HCT116 (cell line): ENCODE results near the gene AGAP1. TPM values are rescaled to one million over a fixed set of nuclear protein-coding genes. Genes with fewer than 3 reads are reported as not detected.

ENCODE experiments used
- ATAC-seq: fragments of 200-7000 bp; cut with Tn5 transposase; 2 replicates; pipeline ENCODE4 v1.9.1; 2020; ENCODE audit warnings: mild to moderate bottlenecking, moderate library complexity
- BruUV-seq: library from RNA; stranded (reverse); fragments of 400-500 nt; replicated peaks from 2 replicates; lab custom pipeline; 2021; lab: Mats Ljungman, UMichigan
- CTCF ChIA-PET: fragments of 300-600 bp; sonication (Branson Sonifier 250); formaldehyde crosslinking; loops from one replicate; lab custom pipeline; 2021; ENCODE audit warnings: antibody characterized with exemption; lab: Charles Lee
- POLR2A ChIA-PET: fragments of 300-600, 350-600 bp; sonication (Branson Sonifier 250); formaldehyde crosslinking; loops from one replicate; lab custom pipeline; 2021; ENCODE audit warnings: antibody characterized with exemption; lab: Charles Lee
- RAD21 ChIA-PET, 2 experiments: fragments of 300-600 bp; sonication (Branson Sonifier 250); formaldehyde crosslinking; loops; one replicate each; lab custom pipeline; 2023; ENCODE audit warnings: low total read pairs in 2 of 2; ENCODE audit not compliant: uncharacterized antibody in 2 of 2, unreplicated experiment in 2 of 2, low non-redundant PET in 1 of 2; lab: Charles Lee
- DNase-seq: peaks from one replicate; pipeline ENCODE4 v3.0.0-alpha.2; 2010; ENCODE audit warnings: low read depth, low spot score
- H2AFZ ChIP-seq: fragments of 200-600 bp; shearing (Covaris generic), sonication (generic); 2 replicates; pipeline ENCODE4 v1.6.1; 2017; ENCODE audit warnings: low read depth, mixed run types, mixed read lengths, antibody characterized with exemption, low read length; ENCODE audit not compliant: poor library complexity, severe bottlenecking
- H3K27ac ChIP-seq: 2 replicates; pipeline ENCODE4 v1.5.1; 2012; ENCODE audit warnings: low read depth, low read length
- H3K27me3 ChIP-seq: fragments of 200-600 bp; sonication (generic); 2 replicates; pipeline ENCODE4 v1.6.1; 2016; ENCODE audit warnings: mixed run types, low read length, mixed read lengths; ENCODE audit not compliant: insufficient read depth
- H3K36me3 ChIP-seq, 2 experiments: fragments of 200-500 bp in 1 of 2; fragments of 200-600 bp in 1 of 2; sonication (Bioruptor generic) in 1 of 2; sonication (generic) in 1 of 2; 2 replicates each; pipeline versions ENCODE4 v1.5.1 to v1.6.1; 2014 to 2016; ENCODE audit warnings: low read length in 2 of 2, inconsistent platforms in 1 of 2, mixed read lengths in 1 of 2, mixed run types in 1 of 2; ENCODE audit not compliant: insufficient read depth in 2 of 2, control insufficient read depth in 1 of 2
- H3K4me1 ChIP-seq, 2 experiments: fragments of 200-600 bp in 1 of 2; sonication (generic) in 1 of 2; 2 replicates each; pipeline versions ENCODE4 v1.5.1 to v1.6.1; 2012 to 2017; ENCODE audit warnings: low read length in 2 of 2, inconsistent platforms in 1 of 2, mild to moderate bottlenecking in 1 of 2, mixed read lengths in 1 of 2, mixed run types in 1 of 2, moderate library complexity in 1 of 2; ENCODE audit not compliant: insufficient read depth in 2 of 2, control insufficient read depth in 1 of 2
- H3K4me2 ChIP-seq: fragments of 200-600 bp; sonication (generic); 2 replicates; pipeline ENCODE4 v1.6.1; 2017; ENCODE audit warnings: mixed run types, low read length, mixed read lengths
- H3K4me3 ChIP-seq, 2 experiments: fragments of 200-600 bp in 1 of 2; sonication (generic) in 1 of 2; replicated peaks in 1 of 2; 2 replicates each; pipeline ENCODE4 v1.5.1; 2011 to 2016; ENCODE audit warnings: low read length in 2 of 2, control low read depth in 1 of 2, low read depth in 1 of 2, mild to moderate bottlenecking in 1 of 2, mixed read lengths in 1 of 2, mixed run types in 1 of 2
- H3K79me2 ChIP-seq: fragments of 200-600 bp; sonication (generic); 2 replicates; pipeline ENCODE4 v1.6.1; 2017; ENCODE audit warnings: mild to moderate bottlenecking, mixed run types, low read length, moderate library complexity, mixed read lengths; ENCODE audit not compliant: insufficient read depth
- H3K9ac ChIP-seq: fragments of 200-600 bp; sonication (generic); 2 replicates; pipeline ENCODE4 v1.6.1; 2016; ENCODE audit warnings: low read length, mixed read lengths
- H3K9me2 ChIP-seq: fragments of 200-600 bp; sonication (generic), shearing (Covaris generic); 2 replicates; pipeline ENCODE4 v1.6.1; 2017; ENCODE audit warnings: mixed run types, mild to moderate bottlenecking, moderate library complexity; ENCODE audit not compliant: insufficient read depth
- H3K9me3 ChIP-seq, 2 experiments: fragments of 200-500 bp in 1 of 2; fragments of 200-600 bp in 1 of 2; sonication (Bioruptor generic) in 1 of 2; sonication (generic) in 1 of 2; 2 replicates each; pipeline ENCODE4 v1.6.1; 2014 to 2017; ENCODE audit warnings: low read length in 2 of 2, mixed read lengths in 2 of 2, inconsistent platforms in 1 of 2, low read depth in 1 of 2, mild to moderate bottlenecking in 1 of 2, mixed run types in 1 of 2, moderate library complexity in 1 of 2; ENCODE audit not compliant: control insufficient read depth in 1 of 2, insufficient read depth in 1 of 2
- H4K20me1 ChIP-seq: fragments of 200-600 bp; sonication (generic), shearing (Covaris generic); 2 replicates; pipeline ENCODE4 v1.6.1; 2017; ENCODE audit warnings: mixed run types, mild to moderate bottlenecking, moderate library complexity; ENCODE audit not compliant: insufficient read depth
- CBX3 ChIP-seq: IDR thresholded peaks from 2 replicates; pipeline ENCODE4 v1.6.1; 2012; ENCODE audit warnings: low read depth
- CEBPB ChIP-seq: IDR thresholded peaks from 2 replicates; pipeline ENCODE4 v1.6.1; 2012; ENCODE audit warnings: low read depth
- EZH2 ChIP-seq: fragments of 200-600 bp; sonication (generic); IDR thresholded peaks from 2 replicates; pipeline ENCODE4 v1.6.1; 2017; ENCODE audit warnings: antibody characterized with exemption, mixed run types
- EZH2phosphoT487 ChIP-seq: fragments of 200-600 bp; IDR thresholded peaks from 2 replicates; pipeline ENCODE4 v1.6.1; 2018; ENCODE audit warnings: antibody characterized with exemption, borderline replicate concordance
- POLR2A ChIP-seq: IDR thresholded peaks from 2 replicates; pipeline ENCODE4 v1.7.0; 2011; ENCODE audit warnings: borderline replicate concordance; ENCODE audit not compliant: insufficient read depth, insufficient read length; ENCODE audit errors: extremely low read depth
- POLR2AphosphoS5 ChIP-seq: IDR thresholded peaks from 2 replicates; pipeline ENCODE4 v1.6.1; 2011; ENCODE audit warnings: mild to moderate bottlenecking, low read depth, low read length, moderate library complexity
- RAD21 ChIP-seq: IDR thresholded peaks from 2 replicates; pipeline ENCODE4 v1.6.1; 2012; ENCODE audit warnings: low read depth, mild to moderate bottlenecking
- SIN3A ChIP-seq: IDR thresholded peaks from 2 replicates; pipeline ENCODE4 v1.6.1; 2012; ENCODE audit warnings: low read depth
- SP1 ChIP-seq: IDR thresholded peaks from 2 replicates; pipeline ENCODE4 v1.6.1; 2012; ENCODE audit warnings: low read depth
- SRF ChIP-seq: IDR thresholded peaks from 2 replicates; pipeline ENCODE4 v1.6.1; 2012; ENCODE audit warnings: low read depth
- YY1 ChIP-seq: IDR thresholded peaks from 2 replicates; pipeline ENCODE4 v1.6.1; 2011; ENCODE audit warnings: low read length, low read depth, moderate library complexity, mild to moderate bottlenecking; ENCODE audit not compliant: insufficient replicate concordance; ENCODE audit errors: extremely low read depth
- ZFX ChIP-seq: fragments of 450-650 bp; IDR thresholded peaks from 2 replicates; pipeline ENCODE4 v1.6.1; 2017
- ZNF274 ChIP-seq: fragments of 200-500 bp; sonication (Bioruptor generic); IDR thresholded peaks from 2 replicates; pipeline ENCODE4 v1.6.1; 2014; ENCODE audit warnings: mild to moderate bottlenecking, low read depth, low read length, inconsistent platforms
- intact Hi-C: fragments of 100-400 bp; cut with micrococcal nuclease; formaldehyde crosslinking; loops from 2 replicates; pipeline ENCODE4 v1.10.0; 2022
- total RNA-seq: library from RNA; stranded (reverse); gene quantifications from one replicate; pipeline ENCODE4 v1.2.1, GENCODE V29; 2021; ENCODE audit not compliant: unreplicated experiment
- TF ChIP-seq, protein P1 (sequence below): IDR thresholded peaks from 2 replicates; pipeline ENCODE4 v1.6.1; 2011; ENCODE audit warnings: mild to moderate bottlenecking, low read length, moderate library complexity; ENCODE audit not compliant: insufficient replicate concordance; ENCODE audit errors: extremely low read depth
- TF ChIP-seq, protein P2 (sequence below): IDR thresholded peaks from 2 replicates; pipeline ENCODE4 v1.6.1; 2012; ENCODE audit warnings: low read depth
- TF ChIP-seq, protein P3 (sequence below): IDR thresholded peaks from 2 replicates; pipeline ENCODE4 v1.6.1; 2012
- TF ChIP-seq, protein P4 (sequence below), 3 experiments: fragments of 200-600 bp in 1 of 3; sonication (generic) in 1 of 3; IDR thresholded peaks in 2 of 3; conservative IDR thresholded peaks in 1 of 3; 2 replicates each; pipeline ENCODE4 v1.5.1; 2012 to 2017; ENCODE audit warnings: low read depth in 2 of 3, low read length in 2 of 3, antibody characterized with exemption in 1 of 3, borderline replicate concordance in 1 of 3, control low read depth in 1 of 3, mild to moderate bottlenecking in 1 of 3, mixed read lengths in 1 of 3, mixed run types in 1 of 3, moderate library complexity in 1 of 3; ENCODE audit not compliant: insufficient read depth in 1 of 3

The AGAP1 gene
- total RNA-seq, 1 experiment from 2014 or later: 43.8 TPM

DNA sequence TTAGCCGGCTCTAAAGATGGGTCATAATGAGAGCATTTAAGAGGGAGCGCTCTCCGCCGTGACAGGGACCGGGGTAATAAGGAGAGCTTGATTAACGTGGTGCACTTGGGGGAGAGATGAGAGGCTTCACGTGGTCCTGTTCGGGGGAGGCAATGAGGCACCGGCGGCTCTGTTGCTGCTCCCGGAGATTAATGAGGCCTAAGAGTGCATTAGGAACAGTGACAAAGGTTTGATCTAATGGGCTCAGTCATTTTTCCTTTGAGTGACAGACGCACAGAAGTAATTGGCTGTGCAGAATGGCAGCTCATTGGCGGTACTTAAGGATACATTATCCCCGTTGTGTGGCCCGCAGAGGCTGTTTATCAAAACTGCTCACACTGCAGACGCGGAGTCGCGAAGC is 423.7 kb downstream of the AGAP1 start:
- no peak overlapping the region for H3K9ac ChIP-seq
- intact Hi-C loops: no loop called here
- no peak overlapping the region for H3K4me3 ChIP-seq
- 0 out of 4 replicates have a peak, but pooled peaks cover 0 to 5% of the 10 kb centered on the region in 2 experiments for H3K36me3 ChIP-seq
- H3K4me2 ChIP-seq: no peak overlapping the region
- H3K4me1 ChIP-seq: no peaks in the 10 kb centered on the region
- ATAC-seq (no peak), DNase-seq (no peak)
- no peaks in the 10 kb centered on the region for H3K27me3 ChIP-seq
- H3K27ac ChIP-seq: no peak overlapping the region
- ChIA-PET RAD21 (no interaction called here), CTCF (no interaction called here), POLR2A (no interaction called here)
- H4K20me1 ChIP-seq: 0 out of 2 replicates have a peak, but pooled peaks cover 3% of the 10 kb centered on the region
- H3K9me3 ChIP-seq: no peaks in the 10 kb centered on the region
- TF ChIP-seq YY1 (no peak), ZFX (no peak), EZH2phosphoT487 (no peak), POLR2A (no peak), EZH2 (no peak), SP1 (no peak), SRF (no peak), POLR2AphosphoS5 (no peak), SIN3A (no peak), CEBPB (no peak), RAD21 (no peak), ZNF274 (no peak), CBX3 (no peak)
- TF ChIP-seq, protein P1, sequence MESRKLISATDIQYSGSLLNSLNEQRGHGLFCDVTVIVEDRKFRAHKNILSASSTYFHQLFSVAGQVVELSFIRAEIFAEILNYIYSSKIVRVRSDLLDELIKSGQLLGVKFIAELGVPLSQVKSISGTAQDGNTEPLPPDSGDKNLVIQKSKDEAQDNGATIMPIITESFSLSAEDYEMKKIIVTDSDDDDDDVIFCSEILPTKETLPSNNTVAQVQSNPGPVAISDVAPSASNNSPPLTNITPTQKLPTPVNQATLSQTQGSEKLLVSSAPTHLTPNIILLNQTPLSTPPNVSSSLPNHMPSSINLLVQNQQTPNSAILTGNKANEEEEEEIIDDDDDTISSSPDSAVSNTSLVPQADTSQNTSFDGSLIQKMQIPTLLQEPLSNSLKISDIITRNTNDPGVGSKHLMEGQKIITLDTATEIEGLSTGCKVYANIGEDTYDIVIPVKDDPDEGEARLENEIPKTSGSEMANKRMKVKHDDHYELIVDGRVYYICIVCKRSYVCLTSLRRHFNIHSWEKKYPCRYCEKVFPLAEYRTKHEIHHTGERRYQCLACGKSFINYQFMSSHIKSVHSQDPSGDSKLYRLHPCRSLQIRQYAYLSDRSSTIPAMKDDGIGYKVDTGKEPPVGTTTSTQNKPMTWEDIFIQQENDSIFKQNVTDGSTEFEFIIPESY: no peak
- TF ChIP-seq, protein P2, sequence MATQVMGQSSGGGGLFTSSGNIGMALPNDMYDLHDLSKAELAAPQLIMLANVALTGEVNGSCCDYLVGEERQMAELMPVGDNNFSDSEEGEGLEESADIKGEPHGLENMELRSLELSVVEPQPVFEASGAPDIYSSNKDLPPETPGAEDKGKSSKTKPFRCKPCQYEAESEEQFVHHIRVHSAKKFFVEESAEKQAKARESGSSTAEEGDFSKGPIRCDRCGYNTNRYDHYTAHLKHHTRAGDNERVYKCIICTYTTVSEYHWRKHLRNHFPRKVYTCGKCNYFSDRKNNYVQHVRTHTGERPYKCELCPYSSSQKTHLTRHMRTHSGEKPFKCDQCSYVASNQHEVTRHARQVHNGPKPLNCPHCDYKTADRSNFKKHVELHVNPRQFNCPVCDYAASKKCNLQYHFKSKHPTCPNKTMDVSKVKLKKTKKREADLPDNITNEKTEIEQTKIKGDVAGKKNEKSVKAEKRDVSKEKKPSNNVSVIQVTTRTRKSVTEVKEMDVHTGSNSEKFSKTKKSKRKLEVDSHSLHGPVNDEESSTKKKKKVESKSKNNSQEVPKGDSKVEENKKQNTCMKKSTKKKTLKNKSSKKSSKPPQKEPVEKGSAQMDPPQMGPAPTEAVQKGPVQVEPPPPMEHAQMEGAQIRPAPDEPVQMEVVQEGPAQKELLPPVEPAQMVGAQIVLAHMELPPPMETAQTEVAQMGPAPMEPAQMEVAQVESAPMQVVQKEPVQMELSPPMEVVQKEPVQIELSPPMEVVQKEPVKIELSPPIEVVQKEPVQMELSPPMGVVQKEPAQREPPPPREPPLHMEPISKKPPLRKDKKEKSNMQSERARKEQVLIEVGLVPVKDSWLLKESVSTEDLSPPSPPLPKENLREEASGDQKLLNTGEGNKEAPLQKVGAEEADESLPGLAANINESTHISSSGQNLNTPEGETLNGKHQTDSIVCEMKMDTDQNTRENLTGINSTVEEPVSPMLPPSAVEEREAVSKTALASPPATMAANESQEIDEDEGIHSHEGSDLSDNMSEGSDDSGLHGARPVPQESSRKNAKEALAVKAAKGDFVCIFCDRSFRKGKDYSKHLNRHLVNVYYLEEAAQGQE: no peak
- TF ChIP-seq, protein P3, sequence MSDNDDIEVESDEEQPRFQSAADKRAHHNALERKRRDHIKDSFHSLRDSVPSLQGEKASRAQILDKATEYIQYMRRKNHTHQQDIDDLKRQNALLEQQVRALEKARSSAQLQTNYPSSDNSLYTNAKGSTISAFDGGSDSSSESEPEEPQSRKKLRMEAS: no peak
- TF ChIP-seq, protein P4, sequence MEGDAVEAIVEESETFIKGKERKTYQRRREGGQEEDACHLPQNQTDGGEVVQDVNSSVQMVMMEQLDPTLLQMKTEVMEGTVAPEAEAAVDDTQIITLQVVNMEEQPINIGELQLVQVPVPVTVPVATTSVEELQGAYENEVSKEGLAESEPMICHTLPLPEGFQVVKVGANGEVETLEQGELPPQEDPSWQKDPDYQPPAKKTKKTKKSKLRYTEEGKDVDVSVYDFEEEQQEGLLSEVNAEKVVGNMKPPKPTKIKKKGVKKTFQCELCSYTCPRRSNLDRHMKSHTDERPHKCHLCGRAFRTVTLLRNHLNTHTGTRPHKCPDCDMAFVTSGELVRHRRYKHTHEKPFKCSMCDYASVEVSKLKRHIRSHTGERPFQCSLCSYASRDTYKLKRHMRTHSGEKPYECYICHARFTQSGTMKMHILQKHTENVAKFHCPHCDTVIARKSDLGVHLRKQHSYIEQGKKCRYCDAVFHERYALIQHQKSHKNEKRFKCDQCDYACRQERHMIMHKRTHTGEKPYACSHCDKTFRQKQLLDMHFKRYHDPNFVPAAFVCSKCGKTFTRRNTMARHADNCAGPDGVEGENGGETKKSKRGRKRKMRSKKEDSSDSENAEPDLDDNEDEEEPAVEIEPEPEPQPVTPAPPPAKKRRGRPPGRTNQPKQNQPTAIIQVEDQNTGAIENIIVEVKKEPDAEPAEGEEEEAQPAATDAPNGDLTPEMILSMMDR (IDR thresholded peaks at IDR 0.05 in 2 of 3, conservative IDR thresholded peaks at IDR 0.05 in 1 of 3; ENCODE audit: borderline replicate concordance in 1 of 3, insufficient read depth in 1 of 3, low read depth in 2 of 3, low read length in 2 of 3): no peak
- H2AFZ ChIP-seq: no peak overlapping the region
- H3K9me2 ChIP-seq: no peaks in the 10 kb centered on the region
- no TSS peak for BruUV-seq
- H3K79me2 ChIP-seq: no peaks in the 10 kb centered on the region
